K562 (cell line): ENCODE data around the gene NUAK2. TPM values are rescaled to one million over a fixed set of nuclear protein-coding genes. Genes with fewer than 3 reads are reported as not detected.

ENCODE experiments used
- ATAC-seq: fragments of 200-7000 bp; cut with Tn5 transposase; 3 replicates; pipeline ENCODE4 v1.9.1; 2020; ENCODE audit warnings: moderate library complexity
- BruUV-seq: library from RNA; stranded (reverse); fragments of 400-500 nt; replicated peaks from 2 replicates; lab custom pipeline; 2021; lab: Mats Ljungman, UMichigan
- CTCF ChIA-PET: fragments of 300-600 bp; formaldehyde crosslinking; extraction: SDS; loops from one replicate; lab custom pipeline; 2021; ENCODE audit warnings: low intra/inter-chr PET ratio; lab: Yijun Ruan, JAX
- POLR2A ChIA-PET: fragments of 300-600, 350-650 bp; sonication (Branson Sonifier 250); formaldehyde crosslinking; extraction: SDS; loops from one replicate; lab custom pipeline; 2021; ENCODE audit warnings: antibody characterized with exemption, inconsistent platforms; lab: Yijun Ruan, JAX
- DNase-seq, 4 experiments: peaks; one replicate each; pipeline versions ENCODE4 v3.0.0 to v3.0.0-alpha.2; 2011 to 2018; ENCODE audit warnings: low spot score in 3 of 4, mixed read lengths in 3 of 4; ENCODE audit errors: extremely low read depth in 1 of 4
- FAIRE-seq: peaks from 2 replicates; lab custom pipeline; 2011; peaks lifted over from hg19 to GRCh38; lab: Jason Lieb, UNC
- H2AFZ ChIP-seq: 2 replicates; pipeline ENCODE4 v1.6.0; 2011; ENCODE audit warnings: low read depth, low read length, control low read depth, inconsistent platforms
- H3K27ac ChIP-seq: fragments of 200-600 bp; 3 replicates; pipeline ENCODE4 v1.8.0; 2011; ENCODE audit warnings: low read depth, mild to moderate bottlenecking, control low read depth, inconsistent platforms, low read length, moderate library complexity, mixed read lengths; ENCODE audit errors: extremely low read depth
- H3K27me3 ChIP-seq, 2 experiments: fragments of 300-600 bp in 1 of 2; 2 replicates in 1 of 2; 3 replicates in 1 of 2; pipeline versions ENCODE4 v1.6.0 to v1.8.0; 2011; ENCODE audit warnings: inconsistent platforms in 2 of 2, low read length in 2 of 2, mild to moderate bottlenecking in 1 of 2, mixed read lengths in 1 of 2, moderate library complexity in 1 of 2; ENCODE audit not compliant: control insufficient read depth in 2 of 2, insufficient read depth in 2 of 2
- H3K36me3 ChIP-seq: fragments of 300-600 bp; 3 replicates; pipeline ENCODE4 v1.8.0; 2011; ENCODE audit warnings: mild to moderate bottlenecking, low read length, inconsistent platforms; ENCODE audit not compliant: control insufficient read depth, insufficient read depth
- H3K4me1 ChIP-seq, 2 experiments: fragments of 200-600 bp in 1 of 2; replicated peaks in 1 of 2; 2 replicates in 1 of 2; 3 replicates in 1 of 2; pipeline versions ENCODE4 v1.5.1 to v1.8.0; 2011; ENCODE audit warnings: inconsistent platforms in 2 of 2, low read length in 2 of 2, mild to moderate bottlenecking in 1 of 2, mixed read lengths in 1 of 2, moderate library complexity in 1 of 2; ENCODE audit not compliant: control insufficient read depth in 2 of 2, insufficient read depth in 2 of 2
- H3K4me2 ChIP-seq: 2 replicates; pipeline ENCODE4 v1.6.1; 2011; ENCODE audit warnings: low read length, control low read depth, inconsistent platforms, mixed read lengths; ENCODE audit not compliant: insufficient read depth
- H3K4me3 ChIP-seq: fragments of 200-600 bp; sonication (generic), shearing (Covaris generic); 2 replicates; pipeline ENCODE4 v1.5.1; 2016; ENCODE audit warnings: control low read depth, inconsistent platforms
- H3K79me2 ChIP-seq: fragments of 200-600 bp; 3 replicates; pipeline ENCODE4 v1.8.0; 2011; ENCODE audit warnings: low read length, inconsistent platforms; ENCODE audit not compliant: control insufficient read depth, insufficient read depth
- H3K9ac ChIP-seq, 2 experiments: 2 replicates each; pipeline versions ENCODE4 v1.6.0 to v1.6.1; 2011; ENCODE audit warnings: low read depth in 2 of 2, low read length in 2 of 2, control low read depth in 1 of 2, inconsistent platforms in 1 of 2, mild to moderate bottlenecking in 1 of 2, mixed read lengths in 1 of 2; ENCODE audit not compliant: insufficient read depth in 1 of 2
- H3K9me1 ChIP-seq: one replicate; pipeline ENCODE4 v1.6.0; 2011; ENCODE audit warnings: inconsistent platforms, mild to moderate bottlenecking, low read length, moderate library complexity; ENCODE audit not compliant: control insufficient read depth, insufficient read depth
- H3K9me3 ChIP-seq: replicated peaks from 2 replicates; pipeline ENCODE4 v1.5.1; 2011; ENCODE audit warnings: low read depth, low read length, inconsistent platforms; ENCODE audit not compliant: control insufficient read depth, insufficient read depth
- H4K20me1 ChIP-seq: replicated peaks from 2 replicates; pipeline ENCODE4 v1.6.1; 2011; ENCODE audit warnings: low read length, inconsistent platforms, mixed read lengths; ENCODE audit not compliant: control insufficient read depth, insufficient read depth
- HNRNPUL1 ChIP-seq: fragments of 200-400 bp; formaldehyde crosslinking; IDR thresholded peaks from 2 replicates; pipeline ENCODE4 v1.6.1; 2017; ENCODE audit warnings: low read length
- KDM1A ChIP-seq, 2 experiments: fragments of 450-650 bp; IDR thresholded peaks; 2 replicates each; pipeline ENCODE4 v1.6.1; 2016; ENCODE audit warnings: mild to moderate bottlenecking in 2 of 2
- MEF2A ChIP-seq: IDR thresholded peaks from 2 replicates; pipeline ENCODE4 v1.6.1; 2011; ENCODE audit warnings: low read depth, mild to moderate bottlenecking, low read length, moderate library complexity; ENCODE audit not compliant: control insufficient read depth
- MEIS2 ChIP-seq: fragments of 450-650 bp; IDR thresholded peaks from 2 replicates; pipeline ENCODE4 v1.6.1; 2014; ENCODE audit warnings: mild to moderate bottlenecking; ENCODE audit not compliant: partially characterized antibody
- NCOR1 ChIP-seq: fragments of 450-650 bp; IDR thresholded peaks from 2 replicates; pipeline ENCODE4 v1.6.1; 2016; ENCODE audit warnings: mild to moderate bottlenecking, moderate library complexity
- PHB ChIP-seq: fragments of 250-450 bp; sonication (Bioruptor Pico); IDR thresholded peaks from 2 replicates; pipeline ENCODE4 v1.5.0; 2021
- POU5F1 ChIP-seq: fragments of 150-350 bp; IDR thresholded peaks from 2 replicates; pipeline ENCODE4 v1.6.1; 2014; ENCODE audit warnings: borderline replicate concordance, low read length, low read depth, mild to moderate bottlenecking; ENCODE audit not compliant: partially characterized antibody
- PTRF ChIP-seq: fragments of 450-650 bp; IDR thresholded peaks from 2 replicates; pipeline ENCODE4 v1.6.1; 2016; ENCODE audit warnings: mild to moderate bottlenecking, missing genetic modification characterization, missing compliant biosample characterization
- SNIP1 ChIP-seq: fragments of 450-650 bp; IDR thresholded peaks from 2 replicates; pipeline ENCODE4 v1.7.1; 2017; ENCODE audit warnings: low read depth, mild to moderate bottlenecking
- TEAD2 ChIP-seq: fragments of 450-650 bp; IDR thresholded peaks from 2 replicates; pipeline ENCODE4 v1.6.1; 2016; ENCODE audit warnings: missing genetic modification characterization, control low read depth, missing compliant biosample characterization
- U2AF1 ChIP-seq: fragments of 200-400 bp; formaldehyde crosslinking; optimal IDR thresholded peaks from 2 replicates; pipeline ENCODE3; 2017; ENCODE audit warnings: mild to moderate bottlenecking, low read depth, low read length, moderate library complexity
- YBX1 ChIP-seq: fragments of 450-650 bp; IDR thresholded peaks from 2 replicates; pipeline ENCODE4 v1.7.1; 2016; ENCODE audit warnings: mild to moderate bottlenecking
- ZNF311 ChIP-seq: fragments of 250-450 bp; sonication (Bioruptor Pico); IDR thresholded peaks from 2 replicates; pipeline ENCODE4 v1.4.0; 2020; ENCODE audit warnings: mild to moderate bottlenecking, moderate library complexity
- ZNF347 ChIP-seq: fragments of 450-650 bp; formaldehyde crosslinking; IDR thresholded peaks from 2 replicates; pipeline ENCODE4 v1.4.0; 2020; ENCODE audit warnings: low read depth, mild to moderate bottlenecking, moderate library complexity
- ZNF699 ChIP-seq: fragments of 250-450 bp; sonication (Bioruptor Pico); IDR thresholded peaks from 2 replicates; pipeline ENCODE4 v1.8.0; 2021; ENCODE audit warnings: mild to moderate bottlenecking, moderate library complexity; ENCODE audit not compliant: insufficient replicate concordance
- WGBS: fragments of 100-300 bp; shearing (Covaris generic); methylation state at CpG from one replicate; pipeline ENCODE4 v1.1.6; 2016; ENCODE audit warnings: low coverage, mixed read lengths; ENCODE audit not compliant: insufficient coverage; ENCODE audit errors: missing lambda C conversion rate; 5-methylcytosine and 5-hydroxymethylcytosine counted together
- in situ Hi-C: fragments of 300-500 bp; cut with MboI; formaldehyde crosslinking; loops from 4 replicates; pipeline ENCODE4 v1.15.0; 2018; ENCODE audit warnings: inconsistent platforms, mixed read lengths
- intact Hi-C: fragments of 100-400 bp; cut with micrococcal nuclease; formaldehyde crosslinking; loops from 2 replicates; pipeline ENCODE4 v1.14.2; 2022
- polyA plus RNA-seq, 8 experiments: library from polyadenylated mRNA; depleted of rRNA in 4 of 8; stranded (reverse) in 5 of 8; unstranded in 3 of 8; fragments of >200 nt; fragmentation: Nextera tagmentation in 2 of 8; fragmentation: Illumina TruSeq in 1 of 8; extraction: Ambion mirVana in 2 of 8; extraction: Trizol in 1 of 8; gene quantifications; 2 replicates each; pipeline versions ENCODE4 v1.2.1 to v1.2.3, GENCODE V29; 2011 to 2014; ENCODE audit warnings: inconsistent platforms in 1 of 8, missing spikeins in 1 of 8
- total RNA-seq, 7 experiments: library from RNA; depleted of rRNA in 6 of 7; stranded (reverse); fragments of >200 nt in 6 of 7; fragmentation: Illumina TruSeq in 2 of 7; extraction: Trizol in 2 of 7; gene quantifications; 2 replicates each; pipeline versions ENCODE4 v1.2.1 to v1.2.3, GENCODE V29; 2011 to 2021; ENCODE audit warnings: low replicate concordance in 1 of 7
- TF ChIP-seq, protein P1 (sequence below): IDR thresholded peaks from 2 replicates; pipeline ENCODE4 v1.6.1; 2011; ENCODE audit warnings: borderline replicate concordance, low read depth, mild to moderate bottlenecking, moderate library complexity, low read length; ENCODE audit not compliant: insufficient read depth, poor library complexity, severe bottlenecking

NUAK2 gene
- total and polyA plus RNA-seq, 9 of the 15 experiments (the other 6 are each of a cell fraction or from before 2014, with no cell fraction given) = 0.04 to 0.44 (median 0.14) TPM

DNA sequence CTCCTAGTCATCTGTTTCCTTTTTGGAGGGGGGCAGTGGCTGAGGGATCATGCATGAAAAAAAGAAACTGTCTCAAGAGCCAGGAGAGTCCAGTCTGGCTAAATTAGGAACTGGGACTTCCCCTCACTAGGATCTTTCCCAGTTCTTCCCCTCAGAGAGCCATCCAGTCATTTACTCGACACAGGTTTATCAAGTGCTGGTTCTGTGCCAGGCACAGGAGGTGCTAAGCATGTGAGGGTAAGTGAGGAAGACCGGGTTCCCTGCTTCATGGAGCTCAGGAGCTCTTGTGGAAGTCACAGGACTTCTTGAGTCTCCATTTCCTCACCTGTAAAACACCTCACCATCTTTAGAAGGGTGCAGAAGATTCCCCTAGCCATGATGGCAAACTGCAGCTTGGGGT is 8.6 kb upstream of the NUAK2 start:
- FAIRE-seq = no peak
- intact Hi-C loops = no loop called here

DNA sequence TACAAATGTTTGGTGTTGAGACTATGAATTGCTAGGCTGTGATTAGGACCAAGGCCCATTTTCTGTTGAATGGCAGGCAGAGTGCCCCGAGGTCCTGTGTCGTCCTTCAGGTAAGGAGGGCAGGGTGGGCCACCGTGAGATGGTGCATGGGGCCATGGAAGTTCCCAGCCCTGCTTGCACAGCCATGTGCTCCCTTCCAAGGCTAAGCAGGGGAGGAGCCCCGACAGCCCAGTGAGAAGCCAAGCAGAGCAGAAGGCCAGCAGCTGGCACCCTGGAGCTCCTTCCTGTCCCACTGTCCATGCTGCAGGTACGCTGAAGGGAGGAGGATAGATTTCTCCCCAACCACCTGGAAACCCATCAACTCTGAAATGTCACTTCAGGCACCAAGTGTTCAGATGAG is 8.2 kb upstream of the NUAK2 start:
- no peaks in the 10 kb centered on the region for H3K79me2 ChIP-seq
- FAIRE-seq = no peak
- H3K9ac ChIP-seq = no peak overlapping the region
- peaks cover 48 to 76% of the 10 kb centered on the region in 2 experiments; a peak in 4 of 5 replicates for H3K27me3 ChIP-seq
- CTCF ChIA-PET = no interaction called here
- H3K4me1 ChIP-seq = no peaks in the 10 kb centered on the region; a peak in 1 of 5 replicates
- peaks cover 19% of the 10 kb centered on the region for H4K20me1 ChIP-seq
- H3K9me1 ChIP-seq = no peaks in the 10 kb centered on the region
- H2AFZ ChIP-seq = no peak overlapping the region
- POLR2A ChIA-PET = interaction anchor here (0.6 to 1.2 kb wide), 2 partner anchors 29 to 111 kb away, joined by 3 to 4 read pairs; no protein-coding TSS in a partner anchor
- WGBS = 0% methylated on average over 5 of the region's 5 CpGs
- DNase-seq = no peak
- no peak for ATAC-seq
- in situ Hi-C loops (no loop called here), intact Hi-C loops (loop anchor here (5.0 kb wide), 1 partner anchor 352 kb away; no protein-coding TSS in a partner anchor)
- no peaks in the 10 kb centered on the region for H3K36me3 ChIP-seq
- H3K4me3 ChIP-seq = no peak overlapping the region
- H3K4me2 ChIP-seq = no peak overlapping the region
- BruUV-seq = no TSS peak
- H3K9me3 ChIP-seq = no peaks in the 10 kb centered on the region
- H3K27ac ChIP-seq = no peak overlapping the region
- TF ChIP-seq TEAD2 (tag) (no peak), MEF2A (no peak), SNIP1 (no peak), HNRNPUL1 (no peak), NCOR1 (no peak), U2AF1 (no peak), ZNF311 (CRISPR knock-in tag) (no peak), PHB (CRISPR knock-in tag) (no peak), YBX1 (no peak), KDM1A (IDR thresholded peaks at IDR 0.05) (no peak), POU5F1 (no peak), MEIS2 (no peak), ZNF699 (CRISPR knock-in tag) (no peak), ZNF347 (no peak)
- TF ChIP-seq, protein P1, sequence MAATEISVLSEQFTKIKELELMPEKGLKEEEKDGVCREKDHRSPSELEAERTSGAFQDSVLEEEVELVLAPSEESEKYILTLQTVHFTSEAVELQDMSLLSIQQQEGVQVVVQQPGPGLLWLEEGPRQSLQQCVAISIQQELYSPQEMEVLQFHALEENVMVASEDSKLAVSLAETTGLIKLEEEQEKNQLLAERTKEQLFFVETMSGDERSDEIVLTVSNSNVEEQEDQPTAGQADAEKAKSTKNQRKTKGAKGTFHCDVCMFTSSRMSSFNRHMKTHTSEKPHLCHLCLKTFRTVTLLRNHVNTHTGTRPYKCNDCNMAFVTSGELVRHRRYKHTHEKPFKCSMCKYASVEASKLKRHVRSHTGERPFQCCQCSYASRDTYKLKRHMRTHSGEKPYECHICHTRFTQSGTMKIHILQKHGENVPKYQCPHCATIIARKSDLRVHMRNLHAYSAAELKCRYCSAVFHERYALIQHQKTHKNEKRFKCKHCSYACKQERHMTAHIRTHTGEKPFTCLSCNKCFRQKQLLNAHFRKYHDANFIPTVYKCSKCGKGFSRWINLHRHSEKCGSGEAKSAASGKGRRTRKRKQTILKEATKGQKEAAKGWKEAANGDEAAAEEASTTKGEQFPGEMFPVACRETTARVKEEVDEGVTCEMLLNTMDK = no peak

More for the DNA sequence above, 8.6 kb upstream of the NUAK2 start:
- Histone ChIP-seq H2AFZ (no peak overlapping the region), H3K79me2 (no peaks in the 10 kb centered on the region), H4K20me1 (peaks cover 17% of the 10 kb centered on the region), H3K4me2 (no peak overlapping the region), H3K9me1 (no peaks in the 10 kb centered on the region), H3K9me3 (no peaks in the 10 kb centered on the region), H3K36me3 (no peaks in the 10 kb centered on the region), H3K4me1 (no peaks in the 10 kb centered on the region; a peak in 1 of 5 replicates), H3K4me3 (no peak overlapping the region), H3K27me3 (peaks cover 44 to 76% of the 10 kb centered on the region in 2 experiments; a peak in 4 of 5 replicates), H3K27ac (no peak overlapping the region), H3K9ac (no peak overlapping the region)
- in situ Hi-C loops = no loop called here
- TF ChIP-seq PTRF (tag) = no peak
- POLR2A ChIA-PET = interaction anchor here (0.6 to 1.2 kb wide), 2 partner anchors 29 to 111 kb away, joined by 3 to 4 read pairs; no protein-coding TSS in a partner anchor
- CTCF ChIA-PET = no interaction called here
- WGBS = 0% methylated on average over 2 of the region's 2 CpGs
- DNase-seq (no peak), ATAC-seq (no peak)
- no TSS peak for BruUV-seq
